C1 segment of cervical spinal cord (tissue), 14 donors: Measurements from ENCODE around the gene SLC9A4.

Experiments used
- DNase-seq, 14 donors: peaks; one replicate each; lab custom pipeline; 2025; lab: John Stamatoyannopoulos, UW

The SLC9A4 gene

GRCh38 chr2:102451968-102452367 is 21.1 kb upstream of the SLC9A4 start:
- no peak for DNase-seq

- no peak for DNase-seq
Measured at GRCh38 chr2:102453501-102453900, 19.5 kb upstream of the SLC9A4 start.

GRCh38 chr2:102455061-102455670 is 17.9 kb upstream of the SLC9A4 start:
- DNase-seq = no peak

GRCh38 chr2:102460467-102460866 is 12.6 kb upstream of the SLC9A4 start:
- no peak for DNase-seq

GRCh38 chr2:102461188-102461587 is 11.8 kb upstream of the SLC9A4 start:
- DNase-seq = no peak

- DNase-seq = no peak
Measured at GRCh38 chr2:102463160-102463559, 9.9 kb upstream of the SLC9A4 start.

- DNase-seq = no peak
Measured at GRCh38 chr2:102470168-102470567, 2.9 kb upstream of the SLC9A4 start.

- no peak for DNase-seq
Measured at GRCh38 chr2:102473631-102474030, 605 bp downstream of the SLC9A4 start.

- no peak for DNase-seq
Measured at GRCh38 chr2:102474785-102475184, 1.8 kb downstream of the SLC9A4 start.

- DNase-seq = no peak
Measured at GRCh38 chr2:102478686-102479470, 5.9 kb downstream of the SLC9A4 start.

GRCh38 chr2:102480285-102481195 is 7.5 kb downstream of the SLC9A4 start:
- no peak for DNase-seq

GRCh38 chr2:102481931-102482330 is 8.9 kb downstream of the SLC9A4 start:
- no peak for DNase-seq

- no peak for DNase-seq
Measured at GRCh38 chr2:102483086-102483485, 10.1 kb downstream of the SLC9A4 start.

GRCh38 chr2:102484310-102485061 is 11.5 kb downstream of the SLC9A4 start:
- DNase-seq = no peak

GRCh38 chr2:102485147-102485785 is 12.2 kb downstream of the SLC9A4 start:
- DNase-seq = no peak

GRCh38 chr2:102486941-102487702 is 14.1 kb downstream of the SLC9A4 start:
- no peak for DNase-seq

GRCh38 chr2:102487761-102488462 is 14.9 kb downstream of the SLC9A4 start:
- no peak for DNase-seq

- DNase-seq = no peak
Measured at GRCh38 chr2:102489646-102490045, 16.6 kb downstream of the SLC9A4 start.

- DNase-seq = no peak
Measured at GRCh38 chr2:102492006-102492405, 19.0 kb downstream of the SLC9A4 start.

GRCh38 chr2:102494570-102494969 is 21.5 kb downstream of the SLC9A4 start:
- DNase-seq = no peak
